T-helper 22 cell (primary cell): Measurements from ENCODE around the gene MT1F.
A peak's percentile ranks its signal among the peaks of the same experiment; 100 is the strongest.

Source experiments
- DNase-seq: peaks from one replicate; pipeline ENCODE4 v3.0.0-alpha.2; 2020; ENCODE audit warnings: low read depth

The MT1F gene

DNA sequence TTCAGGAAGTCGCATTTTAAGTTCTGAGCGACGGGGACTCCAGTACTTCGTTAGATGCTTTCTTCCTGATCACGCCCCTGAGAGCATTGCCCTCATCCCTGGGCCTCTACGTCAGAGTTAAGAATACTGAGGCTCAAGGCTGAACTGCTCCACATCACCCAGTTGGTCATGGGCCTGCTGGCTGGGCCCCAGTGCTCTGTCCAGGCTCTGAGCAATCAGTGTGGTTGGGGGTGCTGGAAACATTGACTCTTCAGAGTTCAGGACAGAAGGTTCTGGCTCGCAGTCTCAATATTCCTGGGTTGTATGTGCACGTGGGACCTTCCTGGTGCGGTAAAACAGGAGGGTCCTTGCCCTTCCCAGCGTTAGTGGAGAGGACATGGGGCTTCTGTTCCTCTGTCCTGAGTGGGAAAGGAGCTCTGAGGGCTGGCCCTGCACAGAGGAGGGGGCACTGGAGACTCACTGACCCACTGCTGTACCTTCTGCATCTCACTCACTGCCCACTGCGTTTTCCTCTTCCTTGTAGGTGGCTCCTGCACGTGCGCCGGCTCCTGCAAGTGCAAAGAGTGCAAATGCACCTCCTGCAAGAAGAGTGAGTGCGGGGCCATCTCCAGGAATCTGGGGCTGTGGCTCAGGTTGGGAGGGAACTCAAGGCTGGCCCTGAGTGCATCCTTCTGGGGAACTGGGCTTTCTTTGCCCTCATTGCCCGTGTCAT is 31.7 kb upstream of the MT1F start:
- DNase-seq: no peak

- no peak for DNase-seq
These were observed 31.1 kb upstream of the MT1F start for GRCh38 chr16:56626685-56627084.

DNA sequence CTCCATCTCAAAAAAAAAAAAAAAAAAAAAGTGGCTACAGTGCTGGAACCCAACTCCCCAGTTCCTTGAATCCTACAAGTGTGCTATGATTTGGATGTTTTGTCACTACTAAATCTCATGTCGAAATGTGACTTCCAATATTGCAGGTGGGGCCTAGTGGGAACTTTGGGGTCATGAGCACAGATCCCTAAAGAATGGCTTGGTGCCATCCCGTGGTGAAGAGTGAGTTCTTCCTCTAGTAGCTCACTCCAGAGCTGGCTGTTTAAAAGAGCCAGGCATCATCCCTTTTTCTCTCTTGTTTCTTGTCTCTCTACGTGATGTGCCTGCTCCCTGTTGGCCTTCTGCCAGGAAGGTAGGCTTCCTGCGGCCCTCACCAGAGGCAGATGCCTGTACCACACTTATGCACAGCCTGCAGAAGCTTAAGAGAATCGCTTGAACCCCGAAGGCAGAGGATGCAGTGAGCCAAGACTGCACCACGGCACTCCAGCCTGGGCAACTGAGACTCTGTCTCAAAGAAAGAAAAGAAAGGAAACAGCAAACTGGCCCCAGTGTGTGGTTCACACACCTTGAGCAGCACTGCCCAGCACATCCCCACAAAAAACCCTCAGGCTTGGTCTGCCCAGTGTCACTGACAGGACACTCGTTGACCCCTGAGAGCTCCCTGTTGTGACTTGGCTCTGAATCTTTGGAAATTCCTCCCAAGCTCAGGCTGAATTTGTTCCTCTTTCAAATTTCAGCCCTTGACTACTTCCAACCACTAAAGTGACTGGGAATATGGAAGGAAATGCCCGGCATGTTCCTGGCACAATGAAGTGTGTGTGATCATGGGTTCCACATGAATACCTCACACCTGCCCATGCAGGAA is 29.0 kb upstream of the MT1F start:
- no peak for DNase-seq

DNA sequence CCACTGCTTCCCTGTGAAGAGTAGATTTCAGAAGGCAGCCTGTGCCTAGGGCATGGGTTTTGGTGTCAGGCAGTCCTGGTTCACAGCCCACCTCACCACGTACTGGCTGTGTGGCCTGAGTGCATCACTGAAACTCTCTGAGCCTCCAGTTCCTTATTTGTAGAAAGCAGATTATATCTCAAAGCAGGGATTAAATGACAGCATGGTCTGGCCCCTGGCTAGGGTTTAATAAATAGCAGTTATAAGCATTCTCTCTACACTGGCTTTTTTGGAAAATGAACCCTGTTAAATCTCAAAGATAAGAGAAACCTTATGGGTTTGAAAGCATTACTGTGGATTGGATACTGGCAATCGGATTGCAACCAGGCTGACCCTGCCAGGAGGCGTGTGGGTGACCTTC is 28.2 kb upstream of the MT1F start:
- no peak for DNase-seq

DNA sequence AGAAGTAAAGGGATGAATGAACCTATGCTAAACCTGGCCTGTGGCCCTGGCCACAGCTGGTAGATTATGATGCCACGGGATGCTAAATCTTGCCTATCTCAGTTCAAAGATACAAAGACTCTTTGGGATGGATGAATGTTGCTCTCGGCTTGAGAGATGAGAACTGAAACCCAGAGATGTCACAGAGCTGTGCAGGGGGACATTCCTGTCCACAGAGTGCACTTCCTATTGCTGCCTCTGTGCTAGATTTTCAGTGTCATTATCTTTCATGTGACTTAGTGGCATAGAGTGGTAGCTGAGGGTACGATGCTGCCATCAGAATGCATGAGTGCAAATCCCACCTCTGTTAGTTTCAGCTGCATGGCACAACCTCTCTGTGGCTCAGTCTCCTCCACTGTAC is 27.6 kb upstream of the MT1F start:
- DNase-seq: no peak

- DNase-seq: no peak
These were observed 26.6 kb upstream of the MT1F start for GRCh38 chr16:56631197-56631596.

GRCh38 chr16:56631832-56632155 is 26.0 kb upstream of the MT1F start:
- no peak for DNase-seq

DNA sequence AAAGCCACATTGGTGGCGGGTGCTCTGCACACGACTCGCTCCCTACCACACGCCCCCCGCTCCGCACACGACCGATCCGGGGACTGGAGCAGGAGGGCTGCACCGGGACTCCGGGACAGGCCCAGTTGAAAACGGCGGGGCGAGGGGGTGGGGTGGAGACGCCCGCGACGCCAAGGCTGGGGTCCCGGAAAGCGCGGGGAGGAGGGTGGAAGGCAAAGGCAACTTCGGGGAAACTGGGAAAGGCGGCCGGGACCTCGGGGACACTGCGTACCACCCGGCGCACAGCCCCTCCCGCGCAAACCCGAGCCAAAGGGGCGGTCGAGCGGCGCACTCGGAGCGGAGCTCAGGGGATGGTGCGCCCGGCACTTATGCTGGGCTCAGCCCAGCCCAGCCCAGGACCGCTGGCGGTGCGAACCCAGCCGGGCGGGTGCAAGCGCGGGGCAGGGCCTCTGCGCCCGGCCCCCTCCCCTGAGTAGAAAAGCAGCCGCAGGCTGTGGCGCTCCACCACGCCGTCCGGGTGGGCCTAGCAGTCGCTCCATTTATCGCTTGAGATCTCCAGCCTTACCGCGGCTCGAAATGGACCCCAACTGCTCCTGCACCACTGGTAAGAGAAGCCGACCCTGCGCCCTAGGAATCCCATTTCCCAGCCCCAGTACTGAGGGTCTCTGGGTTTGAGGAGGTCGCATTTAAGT is 25.5 kb upstream of the MT1F start, which contains the start of gene MT1M:
MT1M (plus strand) TSS at position 504 of the 692 bp plus-strand sequence; CDS start at position 577, 73 bp downstream.
- DNase-seq: no peak

DNA sequence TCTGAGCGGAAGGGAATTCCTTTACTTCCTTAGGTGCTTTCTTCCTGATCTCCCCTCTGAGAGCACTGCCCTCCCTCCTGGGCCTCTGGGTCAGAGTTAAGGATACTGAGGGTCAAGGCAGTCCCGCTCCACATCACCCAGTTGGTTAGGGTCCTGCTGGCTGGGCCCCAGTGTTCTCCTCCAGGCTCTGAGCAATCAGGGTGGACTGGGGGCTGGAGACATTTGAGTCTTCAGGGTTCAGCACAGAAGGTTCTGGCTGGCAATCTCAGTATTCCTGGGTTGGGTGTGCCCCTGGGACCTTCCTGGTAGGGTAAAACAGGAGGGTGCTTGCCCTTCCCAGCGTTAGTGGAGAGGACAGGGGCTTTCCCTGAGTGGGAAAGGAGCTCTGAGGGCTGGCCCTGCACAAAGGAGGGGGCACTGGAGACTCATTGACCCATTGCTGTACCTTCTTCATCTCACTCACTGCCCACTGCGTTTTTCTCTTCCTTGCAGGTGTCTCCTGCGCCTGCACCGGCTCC is 24.9 kb upstream of the MT1F start:
- DNase-seq: no peak

DNA sequence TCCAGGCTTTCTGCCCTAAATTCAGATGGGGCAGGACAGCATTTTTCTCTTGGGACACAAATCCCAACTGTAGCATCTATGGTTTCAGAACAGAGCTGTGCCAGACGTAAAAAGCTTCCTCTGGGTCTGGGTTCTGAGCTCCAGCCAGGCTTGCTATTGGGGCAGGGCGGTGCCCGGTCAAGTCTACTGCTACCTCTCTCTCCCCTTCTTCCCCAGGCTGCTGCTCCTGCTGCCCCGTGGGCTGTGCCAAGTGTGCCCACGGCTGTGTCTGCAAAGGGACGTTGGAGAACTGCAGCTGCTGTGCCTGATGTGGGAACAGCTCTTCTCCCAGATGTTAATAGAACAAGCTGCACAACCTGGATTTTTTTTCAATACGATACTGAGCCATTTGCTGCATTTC is 24.2 kb upstream of the MT1F start:
- no peak for DNase-seq

- no peak for DNase-seq
These were observed 22.9 kb upstream of the MT1F start for GRCh38 chr16:56634715-56635440.

DNA sequence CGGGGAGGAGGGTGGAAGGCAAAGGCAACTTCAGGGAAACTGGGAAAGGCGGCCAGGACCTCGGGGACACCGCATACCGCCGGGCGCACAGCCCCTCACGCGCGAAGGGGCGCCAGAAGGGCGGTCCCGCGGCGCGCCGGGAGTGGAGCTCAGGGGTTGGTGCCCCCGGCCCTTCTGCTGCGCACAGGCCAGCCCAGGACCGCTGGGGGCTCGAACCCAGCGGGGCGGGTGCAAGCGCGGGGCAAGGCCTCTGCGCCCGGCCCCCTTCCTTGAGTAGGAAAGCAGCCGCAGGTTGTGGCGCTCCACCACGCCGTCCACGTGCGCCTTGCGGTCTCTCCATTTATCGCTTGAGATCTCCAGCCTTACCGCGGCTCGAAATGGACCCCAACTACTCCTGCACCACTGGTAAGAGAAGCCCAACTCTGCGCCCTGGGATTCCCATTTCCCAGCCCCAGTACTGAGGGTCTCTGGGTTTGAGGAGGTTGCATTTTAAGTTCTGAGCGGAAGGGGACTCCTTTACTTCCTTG is 22.3 kb upstream of the MT1F start:
- DNase-seq: no peak

GRCh38 chr16:56636616-56637413 is 20.9 kb upstream of the MT1F start:
- no peak for DNase-seq

DNA sequence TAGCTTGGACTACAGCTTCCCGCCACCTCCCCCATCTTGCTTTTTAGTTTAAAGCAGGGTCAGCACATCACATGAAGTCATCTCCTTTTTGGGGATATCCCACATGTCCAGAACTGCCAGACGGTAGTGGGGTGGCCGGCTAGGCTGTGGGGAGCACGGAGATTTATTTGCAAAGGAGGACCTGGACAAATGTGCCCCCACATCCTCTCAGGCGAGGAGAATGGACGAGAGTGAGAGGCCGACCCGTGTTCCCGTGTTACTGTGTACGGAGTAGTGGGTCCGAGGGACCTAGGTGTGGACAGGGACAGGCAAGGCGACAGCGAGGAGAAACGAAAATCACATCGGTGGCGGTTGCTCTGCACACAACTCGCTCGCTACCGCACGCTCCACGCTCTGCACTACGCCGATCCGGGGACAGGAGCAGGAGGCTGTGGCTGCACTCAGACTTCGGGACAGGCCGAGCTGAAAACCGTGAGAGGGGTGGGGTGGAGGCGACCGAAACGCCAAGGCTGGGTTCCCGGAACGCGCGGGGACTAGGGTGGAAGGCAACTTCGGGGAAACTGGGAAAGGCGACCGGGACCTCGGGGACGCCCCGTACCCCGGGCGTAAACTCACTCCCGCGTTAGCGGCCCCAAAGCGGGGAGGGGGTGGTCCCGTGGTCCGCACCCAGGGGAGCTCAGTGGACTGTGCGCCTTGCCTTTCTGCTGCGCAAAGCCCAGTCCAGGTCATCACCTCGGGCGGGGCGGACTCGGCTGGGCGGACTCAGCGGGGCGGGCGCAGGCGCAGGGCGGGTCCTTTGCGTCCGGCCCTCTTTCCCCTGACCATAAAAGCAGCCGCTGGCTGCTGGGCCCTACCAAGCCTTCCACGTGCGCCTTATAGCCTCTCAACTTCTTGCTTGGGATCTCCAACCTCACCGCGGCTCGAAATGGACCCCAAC is 19.7 kb upstream of the MT1F start, which contains the start of gene MT1A:
MT1A (plus strand) TSS at position 853 of the 937 bp plus-strand sequence; CDS start at position 926, 73 bp downstream.
- no peak for DNase-seq

GRCh38 chr16:56639045-56639444 is 18.7 kb upstream of the MT1F start:
- DNase-seq: no peak

DNA sequence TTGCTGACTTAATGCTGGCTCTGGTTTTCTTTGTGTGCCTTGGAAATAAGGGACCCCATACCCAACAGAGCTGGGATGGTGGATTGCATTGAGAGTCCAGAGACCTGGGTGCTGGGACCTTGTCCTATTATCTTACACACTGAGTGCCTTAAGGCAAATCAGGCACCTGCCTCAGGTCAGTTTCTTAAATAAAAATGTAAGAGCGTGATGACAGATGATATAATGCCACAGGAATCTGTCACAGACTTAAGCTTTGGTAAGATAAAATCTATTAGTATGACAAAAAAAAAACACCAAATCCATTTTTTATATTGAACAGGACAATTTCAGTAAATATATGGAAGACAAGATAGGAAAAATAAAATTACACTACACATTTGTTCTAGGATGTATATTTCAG is 17.7 kb upstream of the MT1F start:
- DNase-seq: no peak

DNA sequence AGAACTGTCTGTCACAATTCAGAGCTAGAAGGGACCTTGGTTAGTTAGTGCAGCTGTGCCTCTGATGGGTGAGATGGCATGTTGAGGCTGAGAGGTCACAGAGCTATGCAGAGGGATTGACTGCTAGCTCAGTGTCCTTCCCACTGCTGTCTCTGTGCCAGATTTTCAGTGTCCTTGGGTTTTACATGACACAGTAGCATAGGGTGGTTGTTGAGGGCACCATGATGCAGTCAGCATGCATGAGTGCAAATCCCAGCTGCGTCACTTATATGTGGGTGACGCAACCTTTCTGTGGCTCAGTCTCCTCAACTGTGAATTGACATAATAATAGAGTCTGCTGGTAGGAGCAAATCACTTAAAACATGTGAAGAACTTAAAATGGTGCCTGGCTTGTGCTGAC is 16.6 kb upstream of the MT1F start:
- no peak for DNase-seq

- DNase-seq: peak; percentile 47
These were observed 14.5 kb upstream of the MT1F start for GRCh38 chr16:56643080-56643778.

- DNase-seq: no peak
These were observed 13.9 kb upstream of the MT1F start for GRCh38 chr16:56643833-56644232.
